ENCODE measurements around the gene ANO1. TPM values are rescaled to one million over a fixed set of nuclear protein-coding genes. Genes with fewer than 3 reads are reported as not detected.

The ANO1 gene
- polyA plus RNA-seq, 1 of the 3 experiments (the other 2 are of a cell fraction): not detected

DNA sequence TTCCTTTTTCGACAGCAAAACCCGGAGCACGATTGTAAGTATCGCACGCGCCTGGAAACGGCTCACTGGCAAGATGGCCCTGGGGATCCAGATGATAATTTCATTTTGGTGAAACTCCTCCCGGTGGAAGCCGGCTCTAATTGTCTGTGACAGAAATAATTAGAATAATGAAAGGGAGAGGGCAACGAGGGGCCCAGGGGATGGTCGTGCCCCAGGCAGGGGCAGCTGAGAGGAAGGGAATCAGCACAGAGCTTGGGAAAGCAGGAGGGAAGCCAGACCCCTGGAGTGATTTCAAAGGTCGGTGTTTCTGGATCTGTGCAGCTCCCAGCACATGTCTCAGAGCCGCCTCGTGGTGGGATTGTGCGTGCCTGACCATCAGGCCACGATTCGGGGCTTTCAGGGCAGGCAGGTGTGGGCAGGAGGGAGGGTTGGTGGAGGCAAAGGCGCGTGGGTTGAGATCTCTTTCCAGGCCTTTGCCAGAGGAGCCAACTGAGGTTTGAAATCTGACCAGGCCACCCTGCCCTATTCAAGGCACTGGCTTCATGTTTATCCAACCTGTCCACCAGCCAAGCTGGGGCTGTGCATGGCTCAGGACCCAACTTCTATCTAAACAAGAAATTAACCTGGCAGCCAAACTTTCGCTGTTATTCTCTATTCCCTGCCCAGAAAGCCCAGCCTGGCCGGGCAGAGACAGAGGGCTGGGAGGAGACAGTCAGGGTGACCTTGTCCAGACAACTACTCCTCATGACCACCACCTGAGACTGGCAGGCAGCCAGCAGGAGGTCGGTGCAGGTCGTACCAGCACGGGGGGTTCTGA is 27.8 kb downstream of the ANO1 start:
- Histone ChIP-seq H3K27me3 (ENCODE audit: insufficient read depth) (no peaks in the 10 kb centered on the region), H3K4me2 (no peak overlapping the region), H2AFZ (ENCODE audit: low read depth) (no peak overlapping the region), H3K9me3 (no peaks in the 10 kb centered on the region), H3K4me3 (ENCODE audit: low read depth in 2 of 2, low read length in 1 of 2) (no peak overlapping the region), H3K9me2 (no peaks in the 10 kb centered on the region), H3K27ac (ENCODE audit: low read depth in 2 of 2, low read length in 1 of 2) (peak overlapping the region in 1 of 2 experiments; percentile 9; a peak in 1 of 4 replicates), H3K4me1 (ENCODE audit: control insufficient read depth in 1 of 2, insufficient read depth in 2 of 2, low read depth in 1 of 2, low read length in 1 of 2) (peaks cover 0 to 23% of the 10 kb centered on the region in 2 experiments; a peak in 2 of 4 replicates), H3F3A (replicated peaks; ENCODE audit: insufficient read depth) (no peaks in the 10 kb centered on the region), H3K9ac (no peak overlapping the region), H3K79me2 (ENCODE audit: insufficient read depth) (no peaks in the 10 kb centered on the region), H4K20me1 (ENCODE audit: insufficient read depth) (no peaks in the 10 kb centered on the region), H3K36me3 (replicated peaks in 1 of 2; ENCODE audit: control insufficient read depth in 1 of 2, insufficient read depth in 2 of 2, low read length in 1 of 2) (no peaks in the 10 kb centered on the region)
- ChIA-PET POLR2A (no interaction called here), CTCF (interaction anchor here (0.9 to 1.8 kb wide), 7 partner anchors 86 to 271 kb away, joined by 3 to 6 read pairs (median 3); no protein-coding TSS in a partner anchor)
- WGBS (ENCODE audit: low lambda C conversion rate): 52% methylated on average over 24 of the region's 24 CpGs
- no peak for TF ChIP-seq TCF12 (IDR thresholded peaks at IDR 0.05)
- peak; percentile 32; the same call in 1 of the 2 replicates for TF ChIP-seq RCOR1 (IDR thresholded peaks at IDR 0.05; ENCODE audit: low read length)
- TF ChIP-seq GATA2 (CRISPR knock-in tag; IDR thresholded peaks at IDR 0.05): peak; percentile 56; the same call in 1 of the 2 replicates
- peak; percentile 66; the same call in 1 of the 2 replicates for TF ChIP-seq FOXJ3 (CRISPR knock-in tag; IDR thresholded peaks at IDR 0.05)
- DNase-seq: peak; percentile 87

DNA sequence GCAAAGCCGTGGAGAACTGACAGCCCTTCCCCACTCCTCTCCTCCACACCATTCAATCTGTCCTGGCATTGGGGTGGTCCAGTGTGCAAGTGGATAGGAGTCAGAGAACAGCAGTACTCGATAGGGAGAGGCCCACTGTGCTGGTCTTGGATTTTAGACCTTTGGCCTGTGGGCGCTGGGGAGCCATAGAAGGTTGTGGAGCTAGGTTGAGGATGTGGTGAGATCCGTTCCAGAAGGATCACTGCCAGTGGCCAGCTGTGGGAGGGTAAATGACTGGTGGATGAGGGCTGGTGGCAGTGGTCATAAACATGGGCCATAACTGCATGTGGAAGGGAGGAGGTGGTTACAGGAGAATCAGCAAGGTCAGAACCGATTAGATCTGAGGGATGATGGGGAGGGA is 28.6 kb downstream of the ANO1 start:
- Histone ChIP-seq H3K4me3 (ENCODE audit: low read depth in 2 of 2, low read length in 1 of 2) (no peak overlapping the region), H3K9me3 (no peaks in the 10 kb centered on the region), H3K9ac (no peak overlapping the region), H3K4me1 (ENCODE audit: control insufficient read depth in 1 of 2, insufficient read depth in 2 of 2, low read depth in 1 of 2, low read length in 1 of 2) (peaks cover 0 to 23% of the 10 kb centered on the region in 2 experiments; a peak in 2 of 4 replicates), H3K79me2 (ENCODE audit: insufficient read depth) (no peaks in the 10 kb centered on the region), H3K36me3 (replicated peaks in 1 of 2; ENCODE audit: control insufficient read depth in 1 of 2, insufficient read depth in 2 of 2, low read length in 1 of 2) (no peaks in the 10 kb centered on the region), H3K4me2 (no peak overlapping the region), H2AFZ (ENCODE audit: low read depth) (no peak overlapping the region), H3K27ac (ENCODE audit: low read depth in 2 of 2, low read length in 1 of 2) (no peak overlapping the region), H3F3A (replicated peaks; ENCODE audit: insufficient read depth) (no peaks in the 10 kb centered on the region), H3K9me2 (no peaks in the 10 kb centered on the region), H4K20me1 (ENCODE audit: insufficient read depth) (no peaks in the 10 kb centered on the region), H3K27me3 (ENCODE audit: insufficient read depth) (no peaks in the 10 kb centered on the region)
- TF ChIP-seq SMC3 (IDR thresholded peaks at IDR 0.05; ENCODE audit: low read depth, low read length) (no peak), NRF1 (IDR thresholded peaks at IDR 0.05; ENCODE audit: low read depth, low read length) (no peak), FOSL2 (IDR thresholded peaks at IDR 0.05; ENCODE audit: borderline replicate concordance, low read depth) (no peak), CHD2 (IDR thresholded peaks at IDR 0.05; ENCODE audit: low read length, partially characterized antibody) (no peak), TCF12 (IDR thresholded peaks at IDR 0.05) (no peak), RAD21 (IDR thresholded peaks at IDR 0.05; ENCODE audit: low read length) (no peak), GATA2 (CRISPR knock-in tag; IDR thresholded peaks at IDR 0.05) (no peak), MEF2A (IDR thresholded peaks at IDR 0.05; ENCODE audit: borderline replicate concordance, low read depth) (no peak), POLR2AphosphoS5 (IDR thresholded peaks at IDR 0.05; ENCODE audit: low read depth, low read length) (no peak), RCOR1 (IDR thresholded peaks at IDR 0.05; ENCODE audit: low read length) (no peak), JUND (IDR thresholded peaks at IDR 0.05) (no peak), YY1 (IDR thresholded peaks at IDR 0.05; ENCODE audit: low read depth) (no peak), ELF1 (IDR thresholded peaks at IDR 0.05) (no peak), EZH2phosphoT487 (IDR thresholded peaks at IDR 0.05; ENCODE audit: borderline replicate concordance, low read depth) (no peak)
- TF ChIP-seq, protein P1, sequence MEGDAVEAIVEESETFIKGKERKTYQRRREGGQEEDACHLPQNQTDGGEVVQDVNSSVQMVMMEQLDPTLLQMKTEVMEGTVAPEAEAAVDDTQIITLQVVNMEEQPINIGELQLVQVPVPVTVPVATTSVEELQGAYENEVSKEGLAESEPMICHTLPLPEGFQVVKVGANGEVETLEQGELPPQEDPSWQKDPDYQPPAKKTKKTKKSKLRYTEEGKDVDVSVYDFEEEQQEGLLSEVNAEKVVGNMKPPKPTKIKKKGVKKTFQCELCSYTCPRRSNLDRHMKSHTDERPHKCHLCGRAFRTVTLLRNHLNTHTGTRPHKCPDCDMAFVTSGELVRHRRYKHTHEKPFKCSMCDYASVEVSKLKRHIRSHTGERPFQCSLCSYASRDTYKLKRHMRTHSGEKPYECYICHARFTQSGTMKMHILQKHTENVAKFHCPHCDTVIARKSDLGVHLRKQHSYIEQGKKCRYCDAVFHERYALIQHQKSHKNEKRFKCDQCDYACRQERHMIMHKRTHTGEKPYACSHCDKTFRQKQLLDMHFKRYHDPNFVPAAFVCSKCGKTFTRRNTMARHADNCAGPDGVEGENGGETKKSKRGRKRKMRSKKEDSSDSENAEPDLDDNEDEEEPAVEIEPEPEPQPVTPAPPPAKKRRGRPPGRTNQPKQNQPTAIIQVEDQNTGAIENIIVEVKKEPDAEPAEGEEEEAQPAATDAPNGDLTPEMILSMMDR (IDR thresholded peaks at IDR 0.05): no peak
- TF ChIP-seq, protein P2, sequence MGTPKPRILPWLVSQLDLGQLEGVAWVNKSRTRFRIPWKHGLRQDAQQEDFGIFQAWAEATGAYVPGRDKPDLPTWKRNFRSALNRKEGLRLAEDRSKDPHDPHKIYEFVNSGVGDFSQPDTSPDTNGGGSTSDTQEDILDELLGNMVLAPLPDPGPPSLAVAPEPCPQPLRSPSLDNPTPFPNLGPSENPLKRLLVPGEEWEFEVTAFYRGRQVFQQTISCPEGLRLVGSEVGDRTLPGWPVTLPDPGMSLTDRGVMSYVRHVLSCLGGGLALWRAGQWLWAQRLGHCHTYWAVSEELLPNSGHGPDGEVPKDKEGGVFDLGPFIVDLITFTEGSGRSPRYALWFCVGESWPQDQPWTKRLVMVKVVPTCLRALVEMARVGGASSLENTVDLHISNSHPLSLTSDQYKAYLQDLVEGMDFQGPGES (IDR thresholded peaks at IDR 0.05; ENCODE audit: low read depth, low read length): no peak
- TF ChIP-seq, protein P3, sequence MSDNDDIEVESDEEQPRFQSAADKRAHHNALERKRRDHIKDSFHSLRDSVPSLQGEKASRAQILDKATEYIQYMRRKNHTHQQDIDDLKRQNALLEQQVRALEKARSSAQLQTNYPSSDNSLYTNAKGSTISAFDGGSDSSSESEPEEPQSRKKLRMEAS (IDR thresholded peaks at IDR 0.05; ENCODE audit: low read depth): no peak
- WGBS (ENCODE audit: low lambda C conversion rate): 42% methylated on average over 5 of the region's 5 CpGs
- ChIA-PET CTCF (interaction anchor here (0.9 to 1.8 kb wide), 4 partner anchors 85 to 198 kb away, joined by 3 to 4 read pairs (median 3); no protein-coding TSS in a partner anchor), POLR2A (no interaction called here)
- no peak for DNase-seq
